ENCODE data around the gene SLC9A3. TPM values are rescaled to one million over a fixed set of nuclear protein-coding genes. Genes with fewer than 3 reads are reported as not detected.

The SLC9A3 gene
- total RNA-seq, 1 experiment from 2014 or later: 0.85 TPM

DNA sequence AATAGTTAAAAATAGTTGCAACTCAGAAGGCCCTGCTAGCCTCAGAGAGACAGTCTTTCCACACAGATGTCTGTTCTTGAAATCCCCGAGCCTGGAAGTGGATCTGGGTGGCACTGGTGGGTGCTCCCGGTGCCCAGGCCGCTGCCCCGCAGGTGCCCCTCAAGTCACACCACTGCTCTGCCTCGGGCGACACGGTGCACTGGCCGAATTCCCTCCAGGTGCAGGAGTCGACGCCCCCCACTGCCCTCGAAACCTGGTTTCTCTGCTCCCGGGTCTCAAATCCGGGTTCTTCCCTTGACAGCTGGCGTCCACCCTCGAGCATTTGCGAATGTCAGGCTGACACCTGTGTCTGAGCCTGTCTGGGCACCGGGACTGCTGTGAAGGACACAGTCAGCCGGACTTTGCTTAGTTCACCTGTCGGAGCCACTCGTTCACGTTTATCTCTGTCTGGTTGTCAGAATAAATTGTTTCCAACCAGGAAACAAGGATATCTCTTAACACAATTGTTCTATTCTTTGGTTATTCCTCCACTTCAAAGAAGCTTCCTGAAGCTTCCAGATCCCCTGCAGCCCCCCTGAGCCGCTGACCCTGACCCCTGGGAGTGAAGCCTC, 27.1 kb downstream of the SLC9A3 start:
- no peak overlapping the region for H3K14ac ChIP-seq (ENCODE audit: insufficient read depth, low read length)
- H4K8ac ChIP-seq (replicated peaks; ENCODE audit: insufficient read length, low read depth, low read length): no peak overlapping the region
- no peaks in the 10 kb centered on the region for H3K79me2 ChIP-seq (ENCODE audit: insufficient read depth, low read length)
- H2BK15ac ChIP-seq (ENCODE audit: low read depth, low read length): no peak overlapping the region
- no peaks in the 10 kb centered on the region for H3K23me2 ChIP-seq (ENCODE audit: insufficient read length, low read depth, low read length, poor library complexity, severe bottlenecking)
- H3K27me3 Mint-ChIP-seq (ENCODE audit: low read depth): peaks cover 59% of the 10 kb centered on the region
- no peaks in the 10 kb centered on the region for H3K79me1 ChIP-seq (ENCODE audit: insufficient read depth, low read depth, low read length, poor library complexity, severe bottlenecking)
- no peak overlapping the region for H3T11ph ChIP-seq (ENCODE audit: low read length)
- TF ChIP-seq, protein P1, sequence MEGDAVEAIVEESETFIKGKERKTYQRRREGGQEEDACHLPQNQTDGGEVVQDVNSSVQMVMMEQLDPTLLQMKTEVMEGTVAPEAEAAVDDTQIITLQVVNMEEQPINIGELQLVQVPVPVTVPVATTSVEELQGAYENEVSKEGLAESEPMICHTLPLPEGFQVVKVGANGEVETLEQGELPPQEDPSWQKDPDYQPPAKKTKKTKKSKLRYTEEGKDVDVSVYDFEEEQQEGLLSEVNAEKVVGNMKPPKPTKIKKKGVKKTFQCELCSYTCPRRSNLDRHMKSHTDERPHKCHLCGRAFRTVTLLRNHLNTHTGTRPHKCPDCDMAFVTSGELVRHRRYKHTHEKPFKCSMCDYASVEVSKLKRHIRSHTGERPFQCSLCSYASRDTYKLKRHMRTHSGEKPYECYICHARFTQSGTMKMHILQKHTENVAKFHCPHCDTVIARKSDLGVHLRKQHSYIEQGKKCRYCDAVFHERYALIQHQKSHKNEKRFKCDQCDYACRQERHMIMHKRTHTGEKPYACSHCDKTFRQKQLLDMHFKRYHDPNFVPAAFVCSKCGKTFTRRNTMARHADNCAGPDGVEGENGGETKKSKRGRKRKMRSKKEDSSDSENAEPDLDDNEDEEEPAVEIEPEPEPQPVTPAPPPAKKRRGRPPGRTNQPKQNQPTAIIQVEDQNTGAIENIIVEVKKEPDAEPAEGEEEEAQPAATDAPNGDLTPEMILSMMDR (conservative IDR thresholded peaks at IDR 0.05): no peak
- no peak overlapping the region for H2BK5ac ChIP-seq (ENCODE audit: insufficient read length, low read length)
- H2AK5ac ChIP-seq (ENCODE audit: insufficient read length, low read length): no peak overlapping the region
- no peak overlapping the region for H2BK20ac ChIP-seq (ENCODE audit: low read depth, low read length, poor library complexity, severe bottlenecking)
- no peak overlapping the region for H3K56ac ChIP-seq (ENCODE audit: insufficient read length, low read depth, low read length)
- no peak overlapping the region for H3K27ac ChIP-seq (ENCODE audit: insufficient read length, low read depth, low read length)
- no peak overlapping the region for H4K5ac ChIP-seq (ENCODE audit: insufficient read length, low read depth, low read length)
- H3K4me1 Mint-ChIP-seq: peaks cover 7 to 17% of the 10 kb centered on the region in 2 experiments
- no peak overlapping the region for H3K4me3 Mint-ChIP-seq
- H3K4me1 ChIP-seq (ENCODE audit: insufficient read depth, low read length): no peaks in the 10 kb centered on the region; the same call in 1 of the 2 replicates
- H2BK120ac ChIP-seq (ENCODE audit: low read depth, low read length, poor library complexity, severe bottlenecking): no peak overlapping the region
- DNase-seq: no peak
- H3K23ac ChIP-seq (ENCODE audit: insufficient read length, low read depth, low read length): no peak overlapping the region
- no peak overlapping the region for H2AFZ ChIP-seq (ENCODE audit: low read length)
- no CpG with 5 or more reads among the region's 22 CpGs for WGBS (ENCODE audit: extremely low coverage, insufficient read length, low lambda C conversion rate)
- peaks cover 36% of the 10 kb centered on the region; the same call in 1 of the 2 replicates for H3K27me3 ChIP-seq (ENCODE audit: insufficient read depth, low read length)
- H3K9me3 Mint-ChIP-seq: no peaks in the 10 kb centered on the region; a peak in 2 of 5 replicates
- no peak overlapping the region for H2BK12ac ChIP-seq (ENCODE audit: insufficient read length, low read depth, low read length)
- H3K27ac Mint-ChIP-seq: no peak overlapping the region
- H4K20me1 ChIP-seq (ENCODE audit: control insufficient read depth, insufficient read depth, insufficient read length): no peaks in the 10 kb centered on the region
- H3K9ac ChIP-seq (ENCODE audit: extremely low read depth, insufficient read length, low read length): no peak overlapping the region
- no peaks in the 10 kb centered on the region; a peak in 1 of 7 replicates for H3K36me3 Mint-ChIP-seq (ENCODE audit: insufficient read depth in 1 of 3, low read depth in 3 of 3)
- no peak overlapping the region for H3K4me2 ChIP-seq (ENCODE audit: insufficient read depth, insufficient read length, low read length)
- H4K91ac ChIP-seq (ENCODE audit: insufficient read length, low read depth, low read length): no peak overlapping the region
- no peak overlapping the region for H3K18ac ChIP-seq (ENCODE audit: insufficient read length, low read depth, low read length)
- no peak overlapping the region for H3K4ac ChIP-seq (ENCODE audit: low read depth, low read length)
- H3K9me3 ChIP-seq (ENCODE audit: control insufficient read depth, low read depth, low read length): no peaks in the 10 kb centered on the region

Measured in H9 (cell line).